ENCODE measurements around the gene DUSP16.

DNA sequence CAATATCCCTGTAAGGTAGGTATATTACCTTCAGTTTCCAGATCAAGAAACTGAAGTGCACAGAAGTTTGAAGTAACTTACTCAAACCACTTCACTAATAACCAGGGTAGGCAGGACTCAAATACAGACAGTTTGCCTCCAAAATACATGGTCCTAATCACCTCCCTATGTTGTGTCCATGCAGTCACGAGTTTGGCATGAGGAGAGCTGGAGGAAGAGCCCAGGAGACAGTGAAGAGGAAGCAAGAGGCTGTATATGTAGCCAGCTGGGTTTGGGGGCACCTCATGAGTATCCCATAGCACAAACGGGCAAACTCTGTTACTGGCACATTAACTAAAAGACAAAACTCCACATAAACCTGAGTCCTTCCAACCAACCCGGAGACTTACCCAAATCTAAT, 79.2 kb downstream of the DUSP16 start:
- TF ChIP-seq, protein P1, sequence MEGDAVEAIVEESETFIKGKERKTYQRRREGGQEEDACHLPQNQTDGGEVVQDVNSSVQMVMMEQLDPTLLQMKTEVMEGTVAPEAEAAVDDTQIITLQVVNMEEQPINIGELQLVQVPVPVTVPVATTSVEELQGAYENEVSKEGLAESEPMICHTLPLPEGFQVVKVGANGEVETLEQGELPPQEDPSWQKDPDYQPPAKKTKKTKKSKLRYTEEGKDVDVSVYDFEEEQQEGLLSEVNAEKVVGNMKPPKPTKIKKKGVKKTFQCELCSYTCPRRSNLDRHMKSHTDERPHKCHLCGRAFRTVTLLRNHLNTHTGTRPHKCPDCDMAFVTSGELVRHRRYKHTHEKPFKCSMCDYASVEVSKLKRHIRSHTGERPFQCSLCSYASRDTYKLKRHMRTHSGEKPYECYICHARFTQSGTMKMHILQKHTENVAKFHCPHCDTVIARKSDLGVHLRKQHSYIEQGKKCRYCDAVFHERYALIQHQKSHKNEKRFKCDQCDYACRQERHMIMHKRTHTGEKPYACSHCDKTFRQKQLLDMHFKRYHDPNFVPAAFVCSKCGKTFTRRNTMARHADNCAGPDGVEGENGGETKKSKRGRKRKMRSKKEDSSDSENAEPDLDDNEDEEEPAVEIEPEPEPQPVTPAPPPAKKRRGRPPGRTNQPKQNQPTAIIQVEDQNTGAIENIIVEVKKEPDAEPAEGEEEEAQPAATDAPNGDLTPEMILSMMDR (IDR thresholded peaks at IDR 0.05), result no peak
- TF ChIP-seq POLR2A (IDR thresholded peaks at IDR 0.05), result no peak
